A172 (cell line): ENCODE measurements around the gene ZBTB1. TPM values are rescaled to one million over a fixed set of nuclear protein-coding genes. Genes with fewer than 3 reads are reported as not detected.
"Not testable (repeated sequence)": the region's sequence is repeated elsewhere in the genome, so short reads cannot be mapped to it uniquely, and the experiment has no call there.

ENCODE experiments used
- DNase-seq: peaks from one replicate; pipeline ENCODE4 v3.0.0-alpha.2; 2015; ENCODE audit warnings: low spot score
- total RNA-seq: library from RNA; depleted of rRNA; stranded (reverse); fragments of >200 nt; shearing (Covaris generic); gene quantifications from 2 replicates; pipeline ENCODE4 v1.2.3, GENCODE V29; 2014

ZBTB1 gene
- total RNA-seq, 1 experiment from 2014 or later: 37.8 TPM

DNA sequence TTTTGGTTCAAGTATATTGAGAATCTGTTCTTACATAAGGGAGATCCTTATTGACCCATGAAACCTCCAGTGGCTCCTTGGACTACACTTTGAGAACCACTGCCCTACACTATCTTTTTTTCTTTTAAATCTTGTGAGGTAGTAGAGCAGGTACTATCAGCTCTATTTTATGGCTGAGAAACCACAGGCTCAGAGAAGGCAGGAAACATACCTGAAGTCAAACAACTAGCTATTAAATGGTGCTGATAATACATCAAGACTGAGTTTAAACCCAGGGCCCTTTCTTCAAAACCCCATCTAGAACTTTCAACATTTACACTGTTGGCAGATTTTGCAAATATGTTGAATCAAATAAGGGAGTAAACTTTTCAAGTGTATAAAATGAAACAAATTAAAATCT lies 7.8 kb upstream of the ZBTB1 start:
- no peak for DNase-seq

DNA sequence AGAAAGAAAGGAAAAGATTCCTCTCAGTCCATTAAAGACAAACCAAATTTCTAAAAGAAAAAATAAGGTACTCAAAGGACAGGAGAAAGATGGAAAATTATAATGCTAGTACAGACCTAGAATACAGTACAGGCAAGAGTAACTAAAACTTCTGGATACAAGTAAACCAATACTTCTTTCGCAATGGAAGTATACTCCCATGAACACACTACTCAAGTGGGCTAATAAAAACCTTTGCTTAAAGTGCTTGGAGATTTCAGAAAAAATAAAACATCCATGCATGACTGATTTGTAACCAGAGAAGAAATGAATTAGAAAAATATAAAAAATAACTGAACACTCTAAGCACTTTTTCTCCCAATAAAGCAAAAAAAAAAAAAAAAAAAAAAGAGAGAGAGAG lies 4.5 kb upstream of the ZBTB1 start:
- no peak for DNase-seq

DNA sequence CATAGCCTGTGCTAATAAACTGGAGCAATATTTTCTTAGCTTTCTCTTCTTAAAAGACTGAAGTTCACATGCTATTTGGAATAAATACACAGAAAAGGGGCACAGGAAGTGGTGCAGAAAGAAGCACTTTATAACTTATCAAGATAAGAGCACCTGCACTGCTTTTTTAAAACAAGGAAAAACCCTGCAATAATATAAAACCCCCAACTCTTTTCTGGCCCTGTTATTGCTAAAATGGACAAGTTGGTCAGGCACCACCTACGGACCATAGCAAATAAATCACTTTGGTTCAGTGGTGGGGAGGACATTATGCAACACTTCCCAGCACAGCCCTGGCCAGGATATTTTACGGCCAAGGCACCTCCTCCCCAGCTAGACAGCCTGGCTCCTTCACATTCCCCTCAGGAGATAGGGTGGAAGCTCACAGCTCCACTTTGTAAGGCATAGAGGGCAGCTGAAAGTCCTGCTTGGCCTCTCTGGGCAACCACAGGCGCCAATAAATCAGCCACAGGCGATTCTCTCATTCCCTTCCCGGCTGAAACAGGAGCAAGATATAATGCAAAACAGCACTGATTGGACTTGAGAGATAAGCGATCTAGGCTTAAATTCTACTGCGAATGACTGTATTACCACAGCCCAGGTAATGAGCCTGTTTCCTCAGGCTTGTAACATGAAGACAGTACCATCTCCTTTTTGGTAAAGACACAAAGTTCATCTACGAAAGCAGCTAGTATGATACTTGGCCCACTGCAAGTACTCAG lies 3.0 kb upstream of the ZBTB1 start:
- DNase-seq: peak; percentile 85

DNA sequence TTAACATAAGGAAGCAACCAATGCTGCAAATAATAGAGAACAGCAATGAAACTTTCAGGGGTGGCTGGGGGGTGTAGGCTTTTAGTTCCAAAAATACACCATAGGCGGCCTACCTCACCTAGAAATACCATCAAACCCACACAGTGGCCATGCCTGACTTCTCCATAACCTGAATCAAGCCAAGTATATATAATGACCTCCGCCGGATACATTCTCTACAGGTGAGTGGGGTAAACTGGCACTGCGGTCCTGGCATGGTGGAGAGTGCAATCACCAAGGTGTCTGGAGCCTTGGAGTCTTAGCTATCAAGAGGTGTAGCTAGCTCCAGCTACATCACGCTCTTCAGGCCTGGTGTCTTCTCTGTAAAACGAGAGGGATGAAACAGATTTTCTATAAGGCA lies 2.1 kb upstream of the ZBTB1 start:
- no peak for DNase-seq

DNA sequence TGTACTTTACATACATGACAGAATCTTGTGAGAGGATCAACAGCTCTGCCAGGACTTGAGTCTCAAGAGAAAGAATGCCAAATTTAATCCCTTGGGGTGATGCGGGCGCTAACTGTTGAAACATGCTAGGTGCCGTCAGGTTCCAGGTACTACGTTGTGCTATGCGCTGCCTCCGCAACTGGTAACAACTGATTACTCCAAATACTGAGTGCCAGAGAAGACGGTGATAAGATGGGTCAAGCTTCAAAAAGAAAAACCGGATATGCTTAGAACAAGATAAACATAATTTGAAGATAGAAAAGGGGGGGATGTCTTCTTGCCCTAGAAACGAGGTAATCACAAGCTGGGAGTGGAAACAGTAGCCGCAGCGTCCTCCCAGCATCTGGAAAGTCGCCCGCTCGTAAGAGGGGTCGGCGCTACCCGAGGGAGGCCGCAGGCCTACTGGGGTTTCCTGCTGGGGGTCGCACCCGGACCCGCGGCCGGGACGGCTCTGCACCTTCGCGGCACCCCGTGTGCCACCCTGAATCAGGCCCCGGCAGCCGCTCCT lies 1.6 kb upstream of the ZBTB1 start:
- no peak for DNase-seq

DNA sequence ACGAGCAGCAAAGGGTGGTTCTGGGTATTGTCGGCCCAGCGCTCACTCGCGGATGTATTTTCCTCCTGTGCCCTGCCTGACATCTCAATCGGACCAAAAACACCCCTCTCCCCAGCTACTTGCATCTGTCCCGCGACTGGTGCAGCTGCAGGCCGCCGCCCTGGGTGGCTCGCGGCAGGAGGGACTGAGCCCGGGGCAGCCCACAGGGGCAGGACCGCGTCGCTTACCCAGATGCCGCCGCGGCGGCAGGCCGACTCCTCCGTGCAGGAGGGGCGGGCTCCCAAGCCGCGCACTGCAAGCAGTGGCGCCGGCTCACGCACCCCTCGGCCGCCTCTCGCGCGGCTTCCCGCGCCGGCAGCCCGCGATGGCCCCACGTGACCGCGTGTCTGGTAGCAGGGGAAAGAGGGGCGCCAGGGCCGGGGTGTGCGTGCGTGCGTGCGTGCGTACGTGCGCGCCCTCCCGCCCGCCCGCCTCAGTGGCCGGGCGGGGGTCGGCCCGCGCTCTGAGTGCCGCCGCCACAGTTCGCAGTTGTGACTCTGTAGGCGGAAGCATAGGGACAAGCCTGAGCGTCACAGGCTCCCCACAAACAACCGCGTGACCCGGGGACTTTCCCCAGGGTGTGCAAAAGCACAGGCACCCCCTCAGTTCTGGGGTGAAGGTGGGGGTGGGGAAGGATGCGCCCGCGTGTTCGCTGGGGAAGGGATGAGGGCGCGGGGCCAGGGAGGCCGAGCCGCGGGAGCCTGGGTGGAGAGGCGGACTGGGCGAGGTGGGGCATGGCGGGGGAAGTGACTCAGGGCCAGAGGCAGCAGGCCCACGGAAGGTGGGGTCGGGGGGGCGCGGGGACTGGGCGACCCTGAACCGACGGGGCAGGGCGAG lies 898 bp upstream of the ZBTB1 start, which contains the start of gene ZBTB25:
ZBTB25 (minus strand) TSS at position 405 of the 876 bp plus-strand sequence. CDS start 13,305 bp downstream, outside the sequence.
- DNase-seq: peak; percentile 64

DNA sequence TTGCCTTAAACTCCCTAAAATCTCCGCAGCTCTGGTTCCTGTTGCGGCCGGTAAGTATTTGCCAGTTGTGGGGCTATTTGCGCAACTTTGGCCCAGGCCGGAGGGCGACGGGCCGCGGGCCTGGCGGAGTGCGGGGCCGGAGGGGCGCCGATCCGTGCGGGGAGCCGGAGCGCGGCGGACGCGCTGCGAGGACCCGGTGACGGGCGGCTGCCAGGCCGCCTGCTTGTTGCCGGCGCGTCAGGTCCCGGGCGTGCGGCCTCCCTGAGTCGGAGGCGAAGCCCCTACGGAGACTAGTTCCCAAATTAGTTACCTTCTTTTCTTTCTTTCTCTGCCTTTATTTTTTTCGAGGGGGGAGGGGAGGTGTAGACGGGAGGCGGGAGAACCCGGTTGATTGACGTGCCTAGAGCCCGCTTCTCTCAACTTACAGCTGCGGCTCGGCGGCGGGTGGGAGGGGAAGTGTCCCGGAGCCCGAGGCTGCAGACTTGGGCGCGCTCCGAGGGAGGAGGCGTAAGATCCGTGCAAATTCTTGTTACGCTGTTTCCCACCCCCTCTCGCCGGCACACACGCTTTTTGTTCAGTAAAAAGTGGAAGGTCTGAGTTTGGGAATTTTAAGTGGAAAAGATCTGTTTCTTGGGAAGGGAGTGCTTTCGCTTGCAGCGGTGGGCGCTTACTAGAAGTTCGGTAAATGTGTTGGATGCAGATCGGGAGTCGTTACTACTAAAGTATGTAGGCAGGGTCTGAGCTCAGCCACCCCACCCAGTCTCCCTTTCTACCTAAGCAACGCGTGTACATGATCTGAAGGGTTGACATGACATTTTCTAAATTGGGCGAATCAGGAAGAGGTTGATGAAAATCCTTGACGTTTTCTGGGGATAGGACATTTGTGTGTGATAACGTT lies 576 bp downstream of the ZBTB1 start:
- peak; percentile 58 for DNase-seq

DNA sequence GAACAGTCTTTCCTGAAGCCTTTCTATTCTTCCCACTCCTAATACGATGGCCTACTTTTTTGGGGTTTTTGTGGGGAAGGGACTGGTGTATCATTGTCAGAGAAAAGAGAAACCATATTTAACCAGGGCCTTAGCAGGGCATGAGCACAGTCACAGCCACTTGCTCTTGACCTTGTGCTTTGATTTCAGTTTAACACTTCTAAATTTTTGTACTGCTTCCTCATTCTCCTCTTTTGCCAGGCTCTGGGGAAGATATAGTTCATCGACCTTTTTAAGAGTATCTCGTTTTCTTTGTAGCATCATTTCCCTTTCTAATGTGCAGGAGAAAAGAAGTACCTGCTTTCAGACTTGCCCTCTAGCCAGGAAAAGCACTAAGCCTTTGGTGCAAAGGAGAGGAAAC lies 2.2 kb downstream of the ZBTB1 start:
- no peak for DNase-seq

DNA sequence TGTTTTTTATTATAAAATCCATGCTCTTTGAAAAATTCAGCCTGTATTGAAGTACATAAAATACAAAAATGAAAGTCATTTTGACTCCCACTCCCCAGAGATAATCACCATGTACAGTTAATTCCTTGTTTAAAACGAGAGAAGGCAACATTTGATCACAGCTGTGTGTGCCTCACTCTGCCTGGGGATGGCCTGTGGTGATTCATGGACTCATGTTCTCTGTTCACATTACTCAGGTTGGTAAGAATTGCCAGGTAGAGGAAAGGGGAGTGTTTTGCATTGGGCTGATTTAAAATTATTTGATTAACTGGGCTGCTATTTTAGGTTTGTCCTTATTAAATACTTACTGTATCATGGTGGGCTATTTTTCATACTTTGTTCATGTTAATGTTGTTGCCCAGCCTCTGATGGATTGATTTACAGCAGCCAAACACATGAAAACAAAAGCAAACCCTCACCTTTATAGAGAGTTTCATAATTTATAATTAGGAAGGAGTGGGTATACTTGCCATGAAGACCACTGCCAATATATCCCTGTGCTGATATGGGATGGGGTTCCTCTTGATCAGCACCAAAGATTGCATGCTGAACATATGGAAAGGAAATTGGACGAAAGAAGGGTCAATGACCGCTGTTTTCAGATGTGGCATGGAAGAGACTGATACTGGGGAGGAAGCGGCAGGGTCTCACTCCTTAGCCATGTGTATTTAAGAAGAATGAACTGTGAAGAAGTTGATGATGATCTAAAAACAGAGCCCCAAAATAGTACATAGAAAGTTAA lies 3.0 kb downstream of the ZBTB1 start:
- DNase-seq: peak; percentile 16

DNA sequence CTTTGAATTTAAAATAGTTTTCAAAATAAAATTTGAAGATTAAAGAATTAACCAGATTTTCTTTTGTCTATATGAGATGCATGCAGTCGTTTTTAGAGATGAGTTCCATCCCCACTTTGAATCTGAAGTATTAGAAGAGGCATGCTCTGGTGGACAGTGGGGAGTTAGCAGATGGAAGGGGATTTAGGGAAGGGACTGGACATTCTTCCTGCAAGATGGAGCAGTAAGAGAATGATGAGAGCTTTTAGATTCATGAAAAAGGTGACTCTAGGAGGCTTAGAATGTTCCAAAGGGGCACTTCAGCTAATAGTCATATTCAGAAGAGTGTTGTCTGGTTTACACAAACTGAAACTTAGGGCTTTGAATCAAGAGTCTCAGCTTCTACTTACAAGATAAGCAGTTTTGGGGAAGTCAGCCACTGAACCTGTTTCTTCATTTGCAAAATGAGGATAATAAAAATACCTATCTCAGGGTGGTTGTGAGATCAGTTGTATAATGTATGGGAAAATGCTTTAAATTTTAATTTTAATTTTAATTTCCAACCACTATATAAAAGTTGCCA lies 3.7 kb downstream of the ZBTB1 start:
- DNase-seq: no peak

DNA sequence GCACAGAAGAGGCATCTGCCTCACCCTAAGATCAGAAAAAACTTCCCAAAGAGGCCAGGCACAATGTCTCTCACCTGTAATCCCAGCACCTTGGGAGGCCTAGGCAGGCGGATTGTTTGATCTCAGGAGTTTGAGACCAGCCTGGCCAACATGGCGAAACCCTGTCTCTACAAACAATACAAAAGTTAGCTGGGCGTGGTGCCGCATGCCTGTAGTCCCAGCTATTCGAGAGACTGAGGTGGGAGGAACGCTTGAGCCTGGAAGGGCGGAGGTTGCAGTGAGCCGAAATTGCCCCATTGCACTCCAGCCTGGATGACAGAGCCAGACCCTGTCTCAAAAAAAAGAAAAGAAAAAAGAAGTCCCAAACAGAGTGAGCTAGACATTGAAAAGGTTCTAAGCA lies 4.5 kb downstream of the ZBTB1 start:
- DNase-seq: no peak

DNA sequence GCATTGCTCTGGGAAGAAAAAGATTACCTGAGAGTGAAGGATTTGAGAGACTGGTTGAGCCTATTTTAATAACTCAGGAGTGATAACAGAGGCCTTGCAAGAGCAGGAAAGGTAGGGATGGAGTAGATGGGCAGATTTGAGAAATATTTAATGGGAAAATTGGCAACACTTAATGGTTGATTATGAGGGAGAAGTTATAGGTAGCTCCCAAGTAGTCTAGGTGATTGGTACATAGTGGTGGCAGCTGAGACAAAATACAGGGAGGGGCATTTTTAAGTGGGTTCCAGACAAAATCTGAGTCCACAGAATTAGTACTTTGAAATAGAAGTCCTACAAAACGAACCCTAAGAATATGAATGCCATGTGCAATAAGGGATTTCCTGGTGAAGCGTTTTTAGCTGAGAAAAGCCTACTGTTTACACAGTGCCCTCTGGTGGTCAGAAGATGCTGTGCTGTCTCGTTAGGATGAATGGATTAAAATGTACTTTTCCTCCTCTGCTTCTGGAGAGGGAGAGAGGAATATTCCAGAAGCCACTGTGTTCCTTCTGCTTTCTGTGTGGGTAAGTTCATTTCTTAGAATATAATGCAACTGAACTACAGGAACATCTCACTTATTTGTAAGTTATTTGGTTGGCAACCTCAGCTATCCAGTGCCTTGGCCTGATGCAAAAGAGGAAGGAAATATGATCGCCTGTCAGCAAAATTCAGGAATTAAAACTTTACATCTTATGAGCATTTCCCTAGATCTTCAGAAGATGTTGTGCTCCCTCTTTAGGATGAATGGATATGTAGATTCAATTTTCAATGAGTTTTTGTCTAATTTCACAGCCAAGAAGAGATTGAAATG lies 6.5 kb downstream of the ZBTB1 start:
- peak; percentile 40 for DNase-seq

DNA sequence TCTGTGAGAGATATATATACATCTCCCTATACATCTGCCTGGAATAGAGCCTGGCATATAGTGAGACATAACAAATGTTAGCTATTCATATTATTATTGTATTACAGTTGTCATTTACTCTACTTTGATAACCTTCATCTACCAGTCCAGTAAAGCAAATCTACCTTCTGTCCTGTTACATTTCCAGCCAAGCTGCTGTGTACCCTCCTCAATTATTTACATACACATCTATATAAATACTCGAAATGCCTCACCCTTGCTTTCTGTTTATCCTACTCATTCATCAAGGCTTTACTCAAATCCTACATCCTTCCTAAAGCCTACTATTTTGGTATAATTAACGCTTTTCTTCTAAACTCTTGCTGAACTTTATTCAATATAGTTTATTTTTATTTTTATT lies 8.7 kb downstream of the ZBTB1 start:
- no peak for DNase-seq

DNA sequence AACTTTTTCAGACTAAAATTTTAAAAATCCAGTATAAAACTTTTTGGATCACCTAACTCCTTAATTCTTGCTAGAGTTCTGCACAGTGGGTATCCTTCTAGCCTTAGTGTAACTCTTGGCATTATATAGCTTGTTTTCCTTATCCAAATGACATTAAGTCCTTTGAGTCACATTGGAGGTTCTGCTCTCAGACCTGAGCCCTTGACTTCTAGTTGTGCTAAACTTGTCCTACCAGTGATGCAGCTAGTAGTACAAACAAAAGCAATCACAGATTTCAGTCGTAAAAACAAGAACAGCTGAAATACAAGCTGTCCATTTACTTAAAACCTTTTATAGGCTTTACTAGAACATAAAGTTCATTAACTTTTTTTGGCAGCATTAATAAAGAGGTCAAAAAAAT lies 10.5 kb downstream of the ZBTB1 start:
- no peak for DNase-seq

DNA sequence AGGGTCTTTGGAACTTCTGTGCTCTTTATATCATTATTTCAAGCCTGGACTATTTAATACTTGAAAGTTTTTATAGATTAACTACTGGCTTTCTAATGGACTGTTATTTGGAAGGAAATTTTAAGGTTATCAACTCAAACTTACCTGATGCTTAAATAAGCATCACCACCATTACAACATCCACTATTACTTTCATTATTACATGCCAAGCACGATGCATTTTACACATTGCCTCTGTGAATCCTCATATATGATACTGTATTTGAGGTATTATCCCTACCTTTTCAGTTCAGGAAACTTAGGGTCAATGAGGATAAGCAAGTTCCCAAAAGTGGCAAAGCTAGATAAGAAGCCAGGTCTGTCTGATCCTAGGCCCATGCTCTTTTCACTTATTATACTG lies 12.4 kb downstream of the ZBTB1 start:
- DNase-seq: no peak

DNA sequence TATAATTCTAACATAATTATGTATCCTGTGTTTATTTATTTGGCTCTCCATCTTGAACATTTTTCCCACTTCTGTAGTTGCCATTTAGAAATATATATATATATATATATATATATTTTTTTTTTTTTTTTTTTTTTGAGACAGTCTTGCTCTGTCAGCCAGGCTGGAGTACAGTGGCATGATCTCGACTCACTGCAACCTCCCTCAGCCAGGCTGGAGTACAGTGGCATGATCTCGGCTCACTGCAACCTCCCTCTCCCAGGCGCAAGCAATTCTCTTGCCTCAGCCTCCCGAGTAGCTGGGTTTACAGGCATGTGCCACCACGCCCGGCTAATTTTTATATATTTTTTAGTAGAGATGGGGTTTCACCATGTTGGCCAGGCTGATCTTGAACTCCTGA lies 13.1 kb downstream of the ZBTB1 start:
- DNase-seq: not testable (repeated sequence)

DNA sequence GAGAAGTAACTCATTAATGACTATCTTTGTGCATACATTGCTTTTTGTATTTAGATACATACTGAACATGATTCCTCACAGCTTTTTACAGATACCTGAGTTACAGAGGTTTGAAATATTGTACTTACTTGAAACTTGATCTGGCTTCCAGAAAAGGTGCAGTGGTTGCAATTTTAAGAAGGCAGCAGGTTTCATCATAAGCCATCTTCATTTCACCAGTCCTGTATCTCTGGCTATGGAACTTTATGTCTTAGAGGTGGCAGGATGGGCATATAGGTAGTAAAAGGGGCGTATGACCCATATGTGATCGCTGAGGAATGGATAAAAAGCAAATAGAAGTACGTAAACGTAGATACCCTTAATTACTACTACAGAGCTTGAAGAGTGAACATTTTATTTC lies 13.7 kb downstream of the ZBTB1 start:
- DNase-seq: no peak

DNA sequence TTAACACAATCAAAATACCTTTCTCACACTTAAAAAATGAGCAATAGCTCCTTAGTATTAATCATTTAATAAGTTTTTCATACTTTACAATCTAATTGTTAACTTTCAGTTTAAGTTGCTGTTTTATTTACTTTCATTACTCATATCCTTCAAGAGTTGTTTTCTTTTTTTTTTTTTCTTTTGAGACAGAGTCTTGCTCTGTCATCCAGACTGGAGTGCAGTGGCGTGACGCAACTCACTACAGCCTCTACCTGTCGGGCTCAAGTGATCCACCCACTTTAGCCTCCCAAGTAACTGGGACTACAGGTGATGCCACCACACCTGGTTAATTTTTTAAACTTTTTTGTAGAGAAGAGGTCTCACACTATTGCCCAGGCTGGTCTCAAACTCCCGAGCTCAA lies 16.1 kb downstream of the ZBTB1 start:
- DNase-seq: no peak

DNA sequence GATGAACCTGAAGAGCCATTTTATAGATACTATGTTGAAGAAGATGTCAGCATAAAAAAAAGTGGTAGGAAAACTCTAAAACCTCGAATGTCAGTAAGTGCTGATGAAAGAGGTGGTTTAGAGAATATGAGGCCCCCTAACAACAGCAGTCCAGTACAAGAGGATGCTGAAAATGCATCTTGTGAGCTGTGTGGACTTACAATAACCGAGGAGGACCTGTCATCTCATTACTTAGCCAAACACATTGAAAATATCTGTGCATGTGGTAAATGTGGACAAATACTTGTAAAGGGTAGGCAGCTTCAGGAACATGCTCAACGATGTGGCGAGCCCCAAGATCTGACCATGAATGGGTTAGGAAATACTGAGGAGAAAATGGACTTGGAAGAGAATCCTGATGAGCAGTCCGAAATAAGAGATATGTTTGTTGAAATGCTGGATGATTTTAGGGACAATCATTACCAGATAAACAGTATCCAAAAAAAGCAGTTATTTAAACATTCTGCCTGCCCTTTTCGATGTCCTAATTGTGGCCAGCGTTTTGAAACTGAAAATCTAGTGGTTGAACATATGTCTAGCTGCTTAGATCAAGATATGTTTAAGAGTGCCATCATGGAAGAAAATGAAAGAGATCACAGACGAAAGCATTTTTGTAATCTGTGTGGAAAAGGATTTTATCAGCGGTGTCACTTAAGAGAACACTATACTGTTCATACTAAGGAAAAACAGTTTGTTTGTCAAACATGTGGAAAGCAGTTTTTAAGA lies 18.2 kb downstream of the ZBTB1 start:
- no peak for DNase-seq
